H1 (cell line): ENCODE data around the gene BMP4. TPM values are rescaled to one million over a fixed set of nuclear protein-coding genes. Genes with fewer than 3 reads are reported as not detected.

ENCODE experiments used
- CTCF ChIA-PET: fragments of 300-600 bp; sonication (Branson Sonifier 250); formaldehyde crosslinking; loops from one replicate; lab custom pipeline; 2021; ENCODE audit not compliant: partially characterized antibody; lab: Charles Lee
- POLR2A ChIA-PET: fragments of 300-600 bp; sonication (Branson Sonifier 250); formaldehyde crosslinking; loops from one replicate; lab custom pipeline; 2021; ENCODE audit warnings: inconsistent platforms; ENCODE audit not compliant: partially characterized antibody; lab: Charles Lee
- DNase-seq, 2 experiments: peaks; one replicate each; pipeline versions ENCODE4 v3.0.0 to v3.0.0-alpha.2; 2010 to 2022; ENCODE audit warnings: low spot score in 2 of 2, low read depth in 1 of 2, mixed read lengths in 1 of 2
- FAIRE-seq: peaks from 2 replicates; lab custom pipeline; 2011; peaks lifted over from hg19 to GRCh38; lab: Jason Lieb, UNC
- H2AFZ ChIP-seq: 2 replicates; pipeline ENCODE4 v1.8.1; 2012; ENCODE audit warnings: low read length, inconsistent platforms
- H2AK5ac ChIP-seq: 2 replicates; pipeline ENCODE4 v1.6.1; 2013; ENCODE audit warnings: low read depth, low read length
- H2BK120ac ChIP-seq: replicated peaks from 2 replicates; pipeline ENCODE3; 2013; ENCODE audit warnings: low read depth, low read length, inconsistent platforms
- H2BK12ac ChIP-seq: 2 replicates; pipeline ENCODE4 v1.6.1; 2013; ENCODE audit warnings: low read depth, low read length
- H2BK15ac ChIP-seq: 2 replicates; pipeline ENCODE4 v1.6.1; 2013; ENCODE audit warnings: low read length
- H2BK20ac ChIP-seq: 2 replicates; pipeline ENCODE4 v1.6.1; 2013; ENCODE audit warnings: low read length
- H2BK5ac ChIP-seq: 2 replicates; pipeline ENCODE4 v1.6.1; 2013; ENCODE audit warnings: low read depth, low read length
- H3K14ac ChIP-seq: 2 replicates; pipeline ENCODE4 v1.6.1; 2013; ENCODE audit warnings: inconsistent platforms; ENCODE audit not compliant: insufficient read length
- H3K18ac ChIP-seq: 2 replicates; pipeline ENCODE4 v1.6.1; 2013; ENCODE audit warnings: low read length; ENCODE audit errors: extremely low read depth
- H3K23ac ChIP-seq: 2 replicates; pipeline ENCODE4 v1.6.1; 2013; ENCODE audit warnings: inconsistent platforms; ENCODE audit not compliant: insufficient read length
- H3K23me2 ChIP-seq: 2 replicates; pipeline ENCODE4 v1.6.1; 2013; ENCODE audit warnings: low read depth, low read length
- H3K27ac ChIP-seq: 2 replicates; pipeline ENCODE4 v1.6.1; 2011; ENCODE audit warnings: low read depth, low read length, inconsistent platforms
- H3K27me3 ChIP-seq, 4 experiments: replicated peaks in 1 of 4; 1 replicate in 1 of 4; 2 replicates in 3 of 4; pipeline versions ENCODE4 v1.6.1 to v1.8.1; 2011 to 2013; ENCODE audit warnings: low read length in 3 of 4, mild to moderate bottlenecking in 3 of 4, inconsistent platforms in 2 of 4, mixed read lengths in 2 of 4, moderate library complexity in 1 of 4; ENCODE audit not compliant: control insufficient read depth in 3 of 4, insufficient read depth in 3 of 4; ENCODE audit errors: extremely low read depth in 1 of 4
- H3K36me3 ChIP-seq, 4 experiments: 2 replicates each; pipeline versions ENCODE4 v1.6.1 to v1.8.1; 2011 to 2013; ENCODE audit warnings: mild to moderate bottlenecking in 4 of 4, low read length in 3 of 4, moderate library complexity in 2 of 4, control low read depth in 1 of 4, inconsistent platforms in 1 of 4; ENCODE audit not compliant: insufficient read depth in 4 of 4, control insufficient read depth in 2 of 4
- H3K4ac ChIP-seq: replicated peaks from 2 replicates; pipeline ENCODE3; 2013; ENCODE audit warnings: low read length, low read depth, mixed read lengths, inconsistent platforms; ENCODE audit not compliant: insufficient read length
- H3K4me1 ChIP-seq, 4 experiments: replicated peaks in 1 of 4; 1 replicate in 1 of 4; 2 replicates in 3 of 4; pipeline versions ENCODE4 v1.6.1 to v1.8.1; 2011 to 2013; ENCODE audit warnings: low read length in 3 of 4, inconsistent platforms in 2 of 4, mixed read lengths in 1 of 4; ENCODE audit not compliant: insufficient read depth in 4 of 4, control insufficient read depth in 3 of 4
- H3K4me2 ChIP-seq, 2 experiments: 2 replicates each; pipeline versions ENCODE4 v1.6.1 to v1.8.1; 2011 to 2013; ENCODE audit warnings: low read depth in 2 of 2, low read length in 2 of 2, control low read depth in 1 of 2, inconsistent platforms in 1 of 2, mild to moderate bottlenecking in 1 of 2; ENCODE audit not compliant: insufficient read depth in 1 of 2
- H3K4me3 ChIP-seq, 4 experiments: fragments of 200-600, 300-600 bp in 1 of 4; sonication (generic), shearing (Covaris generic), sonication (Bioruptor Twin) in 1 of 4; 2 replicates each; pipeline versions ENCODE4 v1.5.1 to v1.8.1; 2011 to 2016; ENCODE audit warnings: low read length in 4 of 4, low read depth in 3 of 4, control low read depth in 2 of 4, inconsistent platforms in 2 of 4, mild to moderate bottlenecking in 2 of 4, mixed read lengths in 1 of 4, moderate library complexity in 1 of 4; ENCODE audit not compliant: insufficient read depth in 2 of 4; ENCODE audit errors: extremely low read depth in 1 of 4
- H3K56ac ChIP-seq: replicated peaks from 2 replicates; pipeline ENCODE3; 2013; ENCODE audit warnings: low read depth, mild to moderate bottlenecking, mixed read lengths, low read length, inconsistent platforms; ENCODE audit not compliant: insufficient read length
- H3K79me1 ChIP-seq: 2 replicates; pipeline ENCODE4 v1.6.1; 2013; ENCODE audit warnings: low read depth, low read length, control low read depth
- H3K79me2 ChIP-seq, 2 experiments: 2 replicates each; pipeline versions ENCODE4 v1.6.1 to v1.8.1; 2012 to 2013; ENCODE audit warnings: low read length in 2 of 2, mild to moderate bottlenecking in 2 of 2, inconsistent platforms in 1 of 2; ENCODE audit not compliant: insufficient read depth in 2 of 2, control insufficient read depth in 1 of 2
- H3K9ac ChIP-seq, 4 experiments: replicated peaks in 1 of 4; 1 replicate in 1 of 4; 2 replicates in 3 of 4; pipeline versions ENCODE4 v1.6.1 to v1.8.1; 2011 to 2013; ENCODE audit warnings: low read depth in 3 of 4, low read length in 3 of 4, control low read depth in 2 of 4, mild to moderate bottlenecking in 2 of 4, moderate library complexity in 2 of 4, inconsistent platforms in 1 of 4; ENCODE audit errors: extremely low read depth in 1 of 4
- H3K9me3 ChIP-seq, 2 experiments: 2 replicates each; pipeline versions ENCODE4 v1.6.1 to v1.8.1; 2012 to 2013; ENCODE audit warnings: mild to moderate bottlenecking in 2 of 2, moderate library complexity in 2 of 2, control low read depth in 1 of 2, inconsistent platforms in 1 of 2, low read depth in 1 of 2, low read length in 1 of 2, mixed read lengths in 1 of 2; ENCODE audit not compliant: insufficient read depth in 2 of 2
- H4K20me1 ChIP-seq, 2 experiments: replicated peaks in 1 of 2; 2 replicates each; pipeline versions ENCODE3 to v1.8.1; 2011 to 2013; ENCODE audit warnings: inconsistent platforms in 2 of 2, low read length in 2 of 2, mild to moderate bottlenecking in 1 of 2; ENCODE audit not compliant: insufficient read depth in 2 of 2, control insufficient read depth in 1 of 2
- H4K5ac ChIP-seq: 2 replicates; pipeline ENCODE4 v1.6.1; 2013; ENCODE audit warnings: low read length, low read depth, mixed read lengths, inconsistent platforms; ENCODE audit not compliant: insufficient read length
- H4K8ac ChIP-seq: 2 replicates; pipeline ENCODE4 v1.8.0; 2013; ENCODE audit warnings: mild to moderate bottlenecking, moderate library complexity, low read length, inconsistent platforms; ENCODE audit not compliant: insufficient read depth; ENCODE audit errors: extremely low read depth
- H4K91ac ChIP-seq: replicated peaks from 2 replicates; pipeline ENCODE3; 2013; ENCODE audit warnings: low read length, mixed read lengths, inconsistent platforms; ENCODE audit not compliant: insufficient read length
- BACH1 ChIP-seq: IDR thresholded peaks from 2 replicates; pipeline ENCODE4 v1.6.1; 2012; ENCODE audit warnings: low read length, improper control_type of control experiment
- EGR1 ChIP-seq: IDR thresholded peaks from 2 replicates; pipeline ENCODE4 v1.6.1; 2011; ENCODE audit warnings: low read depth, low read length, borderline replicate concordance
- EZH2 ChIP-seq: fragments of 200-600 bp; sonication (generic); IDR thresholded peaks from 2 replicates; pipeline ENCODE4 v1.7.1; 2012; ENCODE audit warnings: low read depth, mild to moderate bottlenecking, moderate library complexity, low read length, inconsistent platforms; ENCODE audit not compliant: severe bottlenecking
- JUN ChIP-seq: IDR thresholded peaks from 2 replicates; pipeline ENCODE4 v1.6.1; 2011; ENCODE audit warnings: low read depth, mild to moderate bottlenecking, improper control_type of control experiment, low read length
- POLR2A ChIP-seq, 2 experiments: IDR thresholded peaks; 1 replicate in 1 of 2; 2 replicates in 1 of 2; pipeline ENCODE4 v1.6.1; 2011; ENCODE audit warnings: low read depth in 2 of 2, low read length in 2 of 2, mild to moderate bottlenecking in 2 of 2; ENCODE audit errors: control extremely low read depth in 1 of 2
- RAD21 ChIP-seq, 2 experiments: IDR thresholded peaks in 1 of 2; conservative IDR thresholded peaks in 1 of 2; 2 replicates each; pipeline ENCODE4 v1.6.1; 2011; ENCODE audit warnings: low read depth in 2 of 2, low read length in 2 of 2, improper control_type of control experiment in 1 of 2, inconsistent platforms in 1 of 2, mild to moderate bottlenecking in 1 of 2, moderate library complexity in 1 of 2
- RFX5 ChIP-seq: IDR thresholded peaks from 2 replicates; pipeline ENCODE4 v1.6.1; 2011; ENCODE audit warnings: low read depth, low read length, improper control_type of control experiment, borderline replicate concordance
- SIRT6 ChIP-seq: IDR thresholded peaks from one replicate; pipeline ENCODE4 v1.7.1; 2012; ENCODE audit warnings: low read length, inconsistent platforms
- SP1 ChIP-seq: IDR thresholded peaks from 2 replicates; pipeline ENCODE4 v1.6.1; 2011; ENCODE audit warnings: low read depth, low read length
- SP4 ChIP-seq: IDR thresholded peaks from 2 replicates; pipeline ENCODE4 v1.6.1; 2012; ENCODE audit warnings: low read length, inconsistent platforms
- TCF12 ChIP-seq: IDR thresholded peaks from 2 replicates; pipeline ENCODE4 v1.6.1; 2011; ENCODE audit warnings: low read depth, mild to moderate bottlenecking, low read length
- TEAD4 ChIP-seq: IDR thresholded peaks from 2 replicates; pipeline ENCODE4 v1.6.1; 2012; ENCODE audit warnings: low read depth, low read length, inconsistent platforms, mixed read lengths
- ZNF274 ChIP-seq: IDR thresholded peaks from 2 replicates; pipeline ENCODE4 v1.7.0; 2012; ENCODE audit warnings: low read length, borderline replicate concordance; ENCODE audit errors: extremely low read depth
- WGBS, 2 experiments: shearing (Covaris generic) in 1 of 2; methylation state at CpG; one replicate each; pipeline versions ENCODE4 v1.1.6 to v1.1.7; 2013 to 2015; ENCODE audit warnings: low lambda C conversion rate in 2 of 2, mixed read lengths in 2 of 2, inconsistent platforms in 1 of 2, low coverage in 1 of 2, missing lambda C conversion rate in 1 of 2; ENCODE audit not compliant: insufficient replicate concordance in 2 of 2, insufficient coverage in 1 of 2, insufficient read length in 1 of 2; ENCODE audit errors: extremely low coverage in 1 of 2, missing lambda C conversion rate in 1 of 2; 5-methylcytosine and 5-hydroxymethylcytosine counted together
- polyA plus RNA-seq, 7 experiments: library from polyadenylated mRNA; depleted of rRNA in 3 of 7; stranded (reverse) in 5 of 7; unstranded in 2 of 7; fragments of >200 nt in 5 of 7; fragments of 200-250 nt in 2 of 7; gene quantifications; 1 replicate in 5 of 7; 2 replicates in 1 of 7; 4 replicates in 1 of 7; pipeline versions ENCODE4 v1.2.1 to v1.2.3, GENCODE V29; 2011 to 2013; ENCODE audit warnings: missing spikeins in 2 of 7, mixed read lengths in 2 of 7
- total RNA-seq: library from RNA; stranded (reverse); fragmentation: NEBNext Ultra II Directional; extraction: Animal tissue kit (Norgen Biotek cat#: 25700); gene quantifications from 2 replicates; pipeline ENCODE4 v1.2.1, GENCODE V29; 2021

The BMP4 gene
- total and polyA plus RNA-seq, 2 of the 8 experiments (the other 6 are each of a cell fraction or from before 2014, with no cell fraction given): 2.3 to 5.4 TPM

DNA sequence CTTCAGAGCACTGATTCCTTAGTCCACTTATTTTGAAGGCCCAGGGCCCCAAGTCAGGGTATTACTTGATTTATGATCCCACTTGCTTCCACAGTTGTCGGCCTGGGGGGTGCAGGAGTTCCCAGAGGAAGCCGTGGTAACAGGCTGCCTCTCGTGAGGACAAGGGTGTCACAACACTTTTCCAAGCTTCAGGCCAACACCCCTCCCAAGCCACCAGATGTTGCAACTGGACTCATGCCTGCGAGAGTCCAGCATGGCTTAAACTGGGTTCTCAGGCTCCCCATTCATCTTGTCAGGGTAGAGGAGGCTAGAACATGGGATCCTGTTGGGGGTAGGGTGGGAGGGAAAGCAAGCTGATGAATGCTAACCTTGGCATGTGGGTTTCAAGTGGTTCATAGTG is 56.1 kb downstream of the BMP4 start:
- Histone ChIP-seq H3K27me3 (no peaks in the 10 kb centered on the region), H2BK5ac (no peak overlapping the region), H4K91ac (no peak overlapping the region), H2BK15ac (no peak overlapping the region), H4K20me1 (no peaks in the 10 kb centered on the region), H2BK12ac (no peak overlapping the region), H2BK20ac (no peak overlapping the region), H2AFZ (no peak overlapping the region), H4K5ac (no peak overlapping the region), H3K23ac (no peak overlapping the region), H3K9ac (no peak overlapping the region), H2BK120ac (no peak overlapping the region), H3K4me1 (no peaks in the 10 kb centered on the region), H3K79me1 (no peaks in the 10 kb centered on the region), H3K18ac (no peak overlapping the region), H2AK5ac (no peak overlapping the region), H3K4me2 (no peak overlapping the region), H3K36me3 (no peaks in the 10 kb centered on the region), H3K4ac (no peak overlapping the region), H3K79me2 (no peaks in the 10 kb centered on the region), H3K23me2 (no peaks in the 10 kb centered on the region), H3K56ac (no peak overlapping the region), H3K4me3 (no peak overlapping the region), H3K9me3 (no peaks in the 10 kb centered on the region), H4K8ac (no peak overlapping the region), H3K14ac (no peak overlapping the region), H3K27ac (no peak overlapping the region)
- WGBS, 2 experiments: 89% methylated on average over 4 of the region's 4 CpGs; no CpG with 5 or more reads in 1 of the 2 experiments
- POLR2A ChIA-PET: no interaction called here
- TF ChIP-seq BACH1: no peak
- no peak for TF ChIP-seq SP4
- no peak for TF ChIP-seq ZNF274
- TF ChIP-seq EZH2: no peak
- TF ChIP-seq EGR1: no peak
- TF ChIP-seq POLR2A (IDR thresholded peaks at IDR 0.05; ENCODE audit: control extremely low read depth in 1 of 2, low read depth in 2 of 2, low read length in 2 of 2): no peak
- TF ChIP-seq RFX5: no peak
- TF ChIP-seq RAD21 (IDR thresholded peaks at IDR 0.05 in 1 of 2, conservative IDR thresholded peaks at IDR 0.05 in 1 of 2; ENCODE audit: low read depth in 2 of 2, low read length in 2 of 2): no peak
- no peak for TF ChIP-seq SP1
- no peak for TF ChIP-seq SIRT6
- no peak for TF ChIP-seq JUN
- no peak for TF ChIP-seq TCF12
- TF ChIP-seq TEAD4: no peak
- FAIRE-seq: no peak
- no peak for DNase-seq
- CTCF ChIA-PET: no interaction called here
